Skeletal muscle satellite cell (primary cell): ENCODE results near the gene CELF4.

Experiments used
- H3K27me3 ChIP-seq: 2 replicates; pipeline ENCODE4 v1.7.0; 2013; ENCODE audit warnings: low read length; ENCODE audit not compliant: control insufficient read depth, insufficient read depth
- H3K36me3 ChIP-seq: 2 replicates; pipeline ENCODE4 v1.7.0; 2013; ENCODE audit warnings: mild to moderate bottlenecking, control low read depth, low read length; ENCODE audit not compliant: insufficient read depth
- H3K4me1 ChIP-seq: 2 replicates; pipeline ENCODE4 v1.7.0; 2013; ENCODE audit warnings: low read length; ENCODE audit not compliant: control insufficient read depth, insufficient read depth
- H3K4me2 ChIP-seq: 2 replicates; pipeline ENCODE4 v1.7.0; 2013; ENCODE audit warnings: mild to moderate bottlenecking, low read length
- H3K4me3 ChIP-seq: 2 replicates; pipeline ENCODE4 v1.7.0; 2013; ENCODE audit warnings: low read length
- H3K9ac ChIP-seq: 2 replicates; pipeline ENCODE4 v1.7.0; 2013; ENCODE audit warnings: mild to moderate bottlenecking, low read depth, low read length, moderate library complexity
- H3K9me3 ChIP-seq: replicated peaks from 2 replicates; pipeline ENCODE4 v1.7.0; 2013; ENCODE audit warnings: mild to moderate bottlenecking, control low read depth, low read length

CELF4 gene

DNA sequence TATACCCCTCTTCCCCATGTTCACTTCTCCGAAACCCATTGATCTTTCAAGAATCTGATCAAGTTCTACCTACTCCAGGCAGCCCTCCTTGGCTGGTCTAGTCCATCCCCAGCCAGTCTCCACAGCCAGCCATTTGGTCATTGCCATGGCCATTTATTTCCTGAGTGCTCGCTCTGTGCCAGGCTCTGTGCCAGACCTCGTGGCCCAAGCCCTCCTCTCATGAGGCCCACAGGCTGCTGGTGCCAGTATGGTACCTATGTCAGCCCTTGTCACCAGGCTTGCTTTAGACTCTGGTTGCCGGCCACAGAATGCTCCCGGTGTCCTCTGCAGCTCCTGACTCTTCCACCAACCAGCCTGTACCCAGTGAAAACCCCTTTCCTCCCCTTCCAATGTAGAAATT is 78.8 kb downstream of the CELF4 start:
- Histone ChIP-seq H3K9me3 (no peaks in the 10 kb centered on the region), H3K4me1 (no peaks in the 10 kb centered on the region), H3K36me3 (no peaks in the 10 kb centered on the region), H3K27me3 (peaks cover 71% of the 10 kb centered on the region), H3K9ac (no peak overlapping the region), H3K4me3 (no peak overlapping the region), H3K4me2 (no peak overlapping the region)

DNA sequence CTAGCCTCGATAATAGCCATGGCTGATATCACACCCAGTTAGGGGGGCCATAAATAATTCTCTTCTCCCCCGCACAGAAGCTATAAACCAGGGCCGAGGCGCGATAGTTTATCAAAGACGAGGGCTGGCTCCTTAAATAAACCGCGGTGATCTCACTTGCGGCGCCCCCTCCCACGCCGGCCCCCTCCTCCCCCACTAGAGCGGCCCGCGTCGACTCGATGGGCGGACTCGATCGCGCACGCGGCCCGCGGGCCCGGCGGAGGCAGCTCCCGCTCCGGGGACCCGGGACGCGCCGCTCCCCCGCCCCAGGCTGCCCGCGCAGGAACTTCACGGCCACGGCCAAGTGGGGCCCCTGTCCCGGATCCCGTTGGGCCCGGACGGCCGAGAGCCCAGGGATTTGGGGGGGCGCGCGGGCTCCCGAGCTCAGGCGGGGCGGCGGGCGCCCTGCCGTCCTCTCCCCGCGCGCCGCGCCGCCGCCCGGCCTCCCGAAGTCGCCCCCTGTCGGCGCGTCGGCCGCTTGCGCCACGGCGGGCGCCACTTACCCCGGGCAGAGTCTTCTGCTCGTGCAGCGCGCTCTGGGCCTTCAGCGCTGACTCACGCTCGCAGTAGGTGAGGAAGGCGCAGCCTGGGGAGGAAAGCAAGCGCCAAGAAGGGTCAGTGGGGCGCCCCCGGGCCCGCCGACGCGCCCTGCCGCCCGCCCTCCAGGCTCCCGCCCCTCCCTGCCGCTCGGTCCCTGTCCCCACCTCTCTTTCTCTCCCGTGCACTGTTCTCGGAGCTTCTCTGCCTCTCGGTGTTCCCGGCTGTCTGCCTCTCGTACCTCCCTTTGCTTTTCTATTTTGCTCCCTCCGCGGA is 80.4 kb downstream of the CELF4 start:
- no peaks in the 10 kb centered on the region for H3K9me3 ChIP-seq
- no peak overlapping the region for H3K4me3 ChIP-seq
- H3K27me3 ChIP-seq, result peaks cover 56% of the 10 kb centered on the region
- no peaks in the 10 kb centered on the region for H3K4me1 ChIP-seq
- H3K36me3 ChIP-seq, result no peaks in the 10 kb centered on the region
- no peak overlapping the region for H3K4me2 ChIP-seq
- H3K9ac ChIP-seq, result no peak overlapping the region

DNA sequence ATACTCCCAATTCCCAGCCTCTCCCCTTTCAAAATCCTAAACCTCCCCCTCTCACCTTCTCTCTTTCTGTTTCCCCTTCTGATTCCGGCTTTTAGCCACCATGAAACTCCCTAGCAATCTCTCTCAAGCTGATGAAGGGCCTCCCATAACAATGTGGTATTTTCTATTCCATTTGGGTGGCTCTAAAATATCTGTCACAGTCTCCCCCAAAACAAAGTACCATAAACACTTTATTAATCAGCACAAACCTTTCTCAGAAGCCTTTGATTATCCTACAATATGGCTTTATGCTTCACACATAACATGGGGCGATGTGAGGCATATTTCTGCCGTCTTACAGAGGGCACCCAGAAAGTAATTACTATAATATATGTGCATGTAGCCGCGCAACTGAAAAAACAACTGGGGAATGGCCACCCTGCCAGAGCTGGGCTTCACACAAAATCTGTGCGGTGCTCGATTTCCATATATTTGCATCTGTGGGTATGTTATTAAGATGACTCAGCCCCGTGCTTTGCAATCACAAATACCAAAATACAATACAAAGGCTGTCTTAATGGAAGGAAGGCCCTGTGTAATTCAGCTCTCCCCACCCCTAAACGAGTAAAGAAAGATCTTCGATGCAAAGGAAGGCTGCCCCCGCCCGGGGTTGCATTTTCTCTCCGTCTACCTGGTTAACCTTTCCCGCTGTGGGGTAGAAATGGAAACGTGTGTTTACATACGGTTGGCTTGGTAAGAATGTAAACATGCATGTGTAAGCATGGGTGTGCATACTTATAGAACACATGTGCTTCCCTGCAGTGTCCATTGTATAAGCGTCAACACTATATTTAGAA is 81.4 kb downstream of the CELF4 start:
- no peak overlapping the region for H3K9ac ChIP-seq
- H3K4me3 ChIP-seq, result no peak overlapping the region
- H3K4me1 ChIP-seq, result no peaks in the 10 kb centered on the region
- no peaks in the 10 kb centered on the region for H3K9me3 ChIP-seq
- peaks cover 50% of the 10 kb centered on the region for H3K27me3 ChIP-seq
- no peaks in the 10 kb centered on the region for H3K36me3 ChIP-seq
- H3K4me2 ChIP-seq, result no peak overlapping the region

DNA sequence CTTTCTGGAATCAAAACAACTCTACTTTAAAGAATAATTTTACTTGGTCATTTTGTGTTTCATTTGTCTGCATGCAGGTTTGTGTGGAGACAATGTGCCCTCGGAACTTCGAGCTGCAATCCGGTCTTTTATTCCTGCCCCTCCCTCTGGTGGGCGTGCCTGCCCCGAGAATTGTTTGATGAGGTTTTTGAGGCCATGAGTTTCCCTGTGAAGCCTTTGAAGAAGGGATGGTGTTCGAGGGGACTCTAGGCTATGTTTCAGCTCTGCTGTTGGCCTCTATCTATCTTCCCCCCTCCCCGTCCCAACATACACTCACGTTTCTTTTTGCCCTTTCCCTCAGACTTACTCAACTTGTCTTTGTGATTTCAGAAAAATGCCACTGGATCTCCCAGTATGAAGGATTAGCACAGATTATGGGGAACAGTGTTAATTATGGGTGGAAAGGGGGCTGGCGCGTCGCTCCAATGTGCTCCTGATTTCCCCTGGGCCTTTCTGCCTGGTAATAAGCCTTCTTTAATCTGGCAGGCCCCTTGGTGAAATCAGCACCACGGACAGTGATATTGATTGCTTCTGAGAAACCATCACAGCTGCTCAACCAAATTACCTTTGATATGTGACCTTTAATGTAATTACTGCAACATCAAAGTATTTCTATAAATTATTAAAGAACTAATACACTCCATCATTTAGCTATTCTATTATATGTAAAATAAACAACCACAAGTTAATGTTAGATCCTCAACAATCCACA is 82.2 kb downstream of the CELF4 start:
- Histone ChIP-seq H3K4me1 (no peaks in the 10 kb centered on the region), H3K36me3 (no peaks in the 10 kb centered on the region), H3K9me3 (no peaks in the 10 kb centered on the region), H3K4me2 (no peak overlapping the region), H3K4me3 (no peak overlapping the region), H3K27me3 (peaks cover 47% of the 10 kb centered on the region), H3K9ac (no peak overlapping the region)

DNA sequence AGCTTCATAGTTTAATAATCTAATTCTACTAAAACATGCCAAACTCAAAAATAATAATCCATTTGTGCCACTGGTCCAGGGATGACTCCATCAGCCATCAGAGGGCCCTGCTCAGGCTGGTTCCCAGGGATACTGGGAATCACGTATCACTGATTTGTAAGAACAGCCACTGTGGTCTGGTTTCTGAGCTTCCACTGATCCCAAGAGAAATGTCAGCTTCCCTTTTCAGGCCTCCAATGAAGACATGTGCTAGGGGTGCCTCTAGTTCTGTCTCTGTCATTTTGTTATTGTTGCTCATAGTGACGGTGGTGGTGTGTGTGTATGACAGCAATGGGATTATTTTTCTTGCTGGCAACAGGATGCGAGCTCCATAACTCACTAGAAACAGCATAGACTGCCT is 83.2 kb downstream of the CELF4 start:
- H3K9ac ChIP-seq, result no peak overlapping the region
- no peak overlapping the region for H3K4me3 ChIP-seq
- H3K4me1 ChIP-seq, result no peaks in the 10 kb centered on the region
- no peaks in the 10 kb centered on the region for H3K9me3 ChIP-seq
- no peaks in the 10 kb centered on the region for H3K36me3 ChIP-seq
- H3K27me3 ChIP-seq, result peaks cover 37% of the 10 kb centered on the region
- no peak overlapping the region for H3K4me2 ChIP-seq

DNA sequence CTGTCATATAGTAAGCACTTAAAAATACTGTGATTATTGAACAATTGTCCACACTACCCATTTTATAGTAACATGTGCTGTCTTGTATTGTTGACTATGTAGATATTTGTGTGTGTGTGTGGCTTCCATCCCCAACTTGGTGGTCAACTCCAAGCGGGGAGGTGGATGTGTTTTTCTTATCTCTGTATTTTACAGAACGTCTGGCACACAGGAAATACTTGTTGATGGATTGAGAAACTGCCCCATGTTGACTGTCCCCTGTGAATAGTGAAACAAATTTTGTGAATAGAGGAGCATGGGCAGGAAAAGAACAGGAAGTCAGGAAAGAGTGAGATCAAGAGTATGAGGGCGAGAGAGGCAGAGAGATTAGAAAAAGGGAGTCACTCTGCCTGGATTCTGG is 83.6 kb downstream of the CELF4 start:
- Histone ChIP-seq H3K4me2 (no peak overlapping the region), H3K9ac (no peak overlapping the region), H3K4me1 (no peaks in the 10 kb centered on the region), H3K27me3 (peaks cover 36% of the 10 kb centered on the region), H3K9me3 (no peaks in the 10 kb centered on the region), H3K36me3 (no peaks in the 10 kb centered on the region), H3K4me3 (no peak overlapping the region)

DNA sequence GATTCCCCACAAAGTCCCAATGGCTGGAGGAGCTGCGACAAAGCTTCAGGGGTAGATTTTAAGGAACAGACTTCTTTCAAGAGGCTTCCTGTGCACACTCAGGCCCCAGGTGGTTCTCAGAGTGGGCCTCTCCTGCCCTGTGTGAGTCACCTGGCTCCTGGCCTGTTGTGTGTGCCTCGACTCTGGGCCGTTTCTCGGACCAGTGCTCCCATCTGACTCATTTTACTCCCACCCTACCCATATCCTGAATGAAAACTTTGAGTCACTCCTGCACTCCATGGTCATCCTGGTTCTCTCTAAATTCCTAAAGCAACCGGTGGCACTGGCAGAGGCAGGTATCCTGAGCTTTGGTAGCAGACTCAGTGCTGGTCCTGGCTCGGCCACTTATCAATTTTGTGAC is 84.1 kb downstream of the CELF4 start:
- no peaks in the 10 kb centered on the region for H3K4me1 ChIP-seq
- no peaks in the 10 kb centered on the region for H3K36me3 ChIP-seq
- H3K4me2 ChIP-seq, result no peak overlapping the region
- H3K9me3 ChIP-seq, result no peaks in the 10 kb centered on the region
- H3K27me3 ChIP-seq, result peaks cover 31% of the 10 kb centered on the region
- H3K4me3 ChIP-seq, result no peak overlapping the region
- H3K9ac ChIP-seq, result no peak overlapping the region

DNA sequence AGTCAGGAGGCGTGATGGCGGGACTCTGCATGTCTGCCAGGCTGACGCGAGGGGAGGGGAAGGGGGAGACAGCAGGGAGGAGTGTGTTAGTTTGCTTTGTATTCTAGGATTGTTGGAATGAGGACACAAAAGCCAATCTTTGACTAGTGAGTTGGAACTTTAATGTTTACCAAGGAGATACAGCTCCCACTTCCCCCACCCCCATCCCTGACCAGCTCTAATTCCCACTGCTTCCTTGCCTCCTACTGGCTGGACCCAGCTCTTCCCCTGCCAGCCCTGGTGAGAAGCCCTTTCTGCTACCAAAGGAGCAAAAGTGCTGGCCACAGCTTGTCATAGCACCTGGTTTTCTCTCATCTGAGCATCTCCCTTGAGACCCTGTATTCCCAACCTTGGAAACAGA is 84.5 kb downstream of the CELF4 start:
- Histone ChIP-seq H3K4me1 (no peaks in the 10 kb centered on the region), H3K9me3 (no peaks in the 10 kb centered on the region), H3K9ac (no peak overlapping the region), H3K27me3 (peaks cover 27% of the 10 kb centered on the region), H3K36me3 (no peaks in the 10 kb centered on the region), H3K4me3 (no peak overlapping the region), H3K4me2 (no peak overlapping the region)

DNA sequence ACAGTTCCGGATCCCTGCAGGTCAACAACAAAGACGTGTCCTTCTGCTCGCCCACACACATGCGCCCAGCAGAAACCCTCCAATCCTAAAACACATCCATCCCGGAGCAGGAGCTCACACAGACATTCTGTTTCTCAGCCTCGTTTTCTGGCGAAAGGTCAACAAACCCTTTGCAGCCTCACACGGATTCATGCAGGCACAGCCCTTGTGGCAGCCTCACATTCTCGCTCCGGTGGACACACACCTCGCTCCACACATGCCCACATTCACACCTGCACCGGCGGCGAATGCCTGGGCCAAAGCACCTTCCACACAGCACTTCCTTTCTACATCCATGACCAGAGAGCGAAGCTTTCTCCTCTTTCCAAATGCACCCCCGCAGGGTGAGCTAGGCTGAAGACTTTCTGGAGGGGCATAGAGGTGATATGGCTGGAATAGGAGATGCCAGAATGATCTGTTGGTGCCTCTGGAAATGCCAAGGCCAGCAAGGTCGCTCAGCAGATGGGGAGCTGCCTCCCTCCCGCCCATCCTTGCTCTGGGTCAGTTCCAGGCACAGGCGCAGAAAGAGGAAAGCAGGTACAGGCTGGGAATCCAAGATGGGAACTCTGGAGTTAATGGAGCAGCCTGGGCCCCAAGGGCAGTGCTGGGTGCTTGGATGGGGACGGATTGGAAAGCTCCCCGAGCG is 88.8 kb downstream of the CELF4 start:
- no peaks in the 10 kb centered on the region for H3K9me3 ChIP-seq
- no peaks in the 10 kb centered on the region for H3K36me3 ChIP-seq
- no peak overlapping the region for H3K9ac ChIP-seq
- peaks cover 19% of the 10 kb centered on the region for H3K27me3 ChIP-seq
- no peaks in the 10 kb centered on the region for H3K4me1 ChIP-seq
- H3K4me3 ChIP-seq, result no peak overlapping the region
- no peak overlapping the region for H3K4me2 ChIP-seq

DNA sequence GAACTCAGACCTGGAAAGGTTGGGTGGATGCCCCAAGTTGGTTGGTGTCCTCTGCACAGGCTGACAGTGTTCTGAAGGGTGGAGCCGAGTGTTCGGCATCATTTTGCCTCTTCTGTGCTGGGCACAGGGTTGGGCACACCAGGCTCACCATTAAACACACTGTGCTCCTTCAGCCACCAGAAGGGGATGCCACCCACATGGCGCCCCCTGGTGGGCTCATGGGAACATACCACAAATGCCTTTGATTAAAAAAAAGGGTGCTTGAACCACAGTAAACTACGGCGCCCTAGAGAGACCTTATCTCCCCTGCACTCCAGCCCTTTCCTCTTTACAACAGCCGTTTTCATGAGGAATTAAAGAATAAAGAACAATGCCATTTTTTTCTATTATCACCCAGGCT is 89.4 kb downstream of the CELF4 start:
- no peak overlapping the region for H3K4me2 ChIP-seq
- H3K27me3 ChIP-seq, result peaks cover 21% of the 10 kb centered on the region
- no peaks in the 10 kb centered on the region for H3K36me3 ChIP-seq
- no peak overlapping the region for H3K9ac ChIP-seq
- H3K4me3 ChIP-seq, result no peak overlapping the region
- H3K9me3 ChIP-seq, result no peaks in the 10 kb centered on the region
- H3K4me1 ChIP-seq, result no peaks in the 10 kb centered on the region
